Endothelial cell of hepatic sinusoid (primary cell): ENCODE data around the gene UBA5.

Experiments used
- in situ Hi-C: cut with HindIII; loops from 2 replicates; pipeline ENCODE4 v1.10.0; 2017; ENCODE audit warnings: low sequenced_read_pairs

Gene UBA5

DNA sequence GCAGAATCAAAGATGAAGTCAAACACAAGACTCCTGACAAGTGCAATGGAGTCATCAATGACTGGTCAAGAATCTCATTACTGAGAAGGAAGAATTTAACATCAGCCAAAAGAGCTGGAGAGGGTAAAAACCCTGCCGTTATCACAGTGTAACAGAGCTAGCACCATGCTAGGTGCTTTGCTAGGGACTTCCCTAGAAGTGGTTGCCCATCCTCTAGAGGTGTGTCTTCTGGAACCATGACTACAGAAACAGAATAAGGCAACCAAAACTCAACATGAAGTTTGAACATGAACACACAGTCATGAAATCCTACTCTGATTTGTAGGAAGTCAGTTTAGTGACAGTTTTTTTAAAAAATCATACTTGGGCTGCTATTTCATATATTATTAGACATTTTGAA, 10.0 kb upstream of the UBA5 start:
- in situ Hi-C loops = no loop called here

DNA sequence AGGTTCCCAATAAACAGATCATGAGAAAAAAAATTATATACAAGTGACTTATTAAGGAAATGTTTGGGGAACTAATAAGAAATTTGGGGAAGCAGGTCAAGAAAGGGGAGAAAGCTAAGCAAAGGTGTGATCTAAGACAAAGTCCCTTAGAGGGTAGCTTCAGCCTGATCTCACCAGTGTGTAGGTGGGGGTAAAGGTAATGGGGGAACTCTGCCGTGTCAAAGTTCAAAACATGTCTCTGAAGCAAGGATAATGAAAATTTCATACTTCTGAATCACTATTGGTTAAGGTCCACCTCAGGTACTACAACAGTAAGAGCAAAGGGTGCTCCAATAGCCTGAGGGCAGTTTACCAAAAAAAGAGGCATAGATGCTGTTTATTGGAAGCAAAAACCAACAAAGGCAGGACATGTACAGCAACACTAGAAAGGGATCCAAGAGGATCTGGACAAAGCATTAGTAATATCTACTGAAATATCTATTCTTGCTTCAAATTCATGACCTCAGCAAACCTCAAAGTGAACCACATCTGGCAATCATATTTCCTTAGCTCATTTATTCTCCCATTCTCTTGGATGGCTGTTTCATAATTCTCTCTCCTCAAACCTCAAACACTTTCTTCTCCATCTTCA, 7.4 kb upstream of the UBA5 start:
- in situ Hi-C loops = no loop called here

DNA sequence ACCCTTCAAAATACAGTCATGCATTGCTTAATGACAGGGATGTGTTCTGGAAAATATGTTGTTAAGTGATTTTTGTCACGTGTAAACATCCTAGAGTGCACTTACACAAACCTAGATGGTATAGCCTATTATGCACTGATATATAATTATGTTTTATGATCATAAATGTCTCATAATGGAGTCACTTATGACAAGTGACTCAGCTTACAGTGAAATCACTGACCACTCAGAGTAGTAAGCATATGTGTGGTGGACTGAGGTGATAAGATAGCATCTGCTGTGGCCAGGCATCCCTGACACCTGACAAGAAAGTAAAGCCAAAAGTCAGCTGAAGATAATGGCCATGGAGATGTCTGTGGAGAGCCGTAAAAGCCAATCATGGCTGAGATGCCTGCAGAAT, 5.9 kb upstream of the UBA5 start:
- in situ Hi-C loops = no loop called here

DNA sequence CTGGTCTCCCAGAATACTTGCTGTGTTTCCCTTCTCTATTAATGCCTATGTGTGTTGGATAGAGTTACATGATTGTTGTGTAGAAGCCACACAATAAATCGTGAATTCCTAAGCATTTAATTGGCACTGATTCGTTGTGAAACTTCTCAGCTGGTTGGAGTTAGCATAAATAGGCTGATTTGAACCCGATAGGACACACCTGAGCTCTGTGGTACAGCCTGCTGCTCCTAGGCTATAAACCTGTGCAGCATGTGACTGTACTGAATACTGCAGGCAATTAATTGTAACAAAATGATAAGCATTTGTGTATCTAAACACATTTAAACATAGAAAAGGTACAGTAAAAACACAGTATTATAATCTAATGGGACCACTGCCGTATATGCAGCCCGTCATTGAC, 5.4 kb upstream of the UBA5 start:
- in situ Hi-C loops = no loop called here

DNA sequence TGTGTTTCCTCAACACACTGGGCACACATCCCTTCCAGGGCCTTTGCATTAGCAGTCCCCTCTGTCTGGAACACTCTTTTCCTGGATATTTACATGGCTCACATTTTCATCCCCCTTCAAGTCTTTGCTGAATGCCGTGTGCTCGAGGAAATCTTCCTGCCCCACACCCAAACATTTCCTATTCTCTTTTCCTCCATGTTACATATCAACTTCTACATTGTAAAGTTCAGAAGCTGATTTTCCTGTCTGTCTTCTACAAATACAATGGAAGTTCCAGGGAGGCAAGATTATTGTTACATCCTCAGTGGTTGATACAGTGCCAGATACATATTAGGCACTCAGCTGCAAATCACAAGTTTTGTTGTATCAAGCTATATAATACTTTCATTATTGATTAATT, 4.7 kb upstream of the UBA5 start:
- in situ Hi-C loops = no loop called here

DNA sequence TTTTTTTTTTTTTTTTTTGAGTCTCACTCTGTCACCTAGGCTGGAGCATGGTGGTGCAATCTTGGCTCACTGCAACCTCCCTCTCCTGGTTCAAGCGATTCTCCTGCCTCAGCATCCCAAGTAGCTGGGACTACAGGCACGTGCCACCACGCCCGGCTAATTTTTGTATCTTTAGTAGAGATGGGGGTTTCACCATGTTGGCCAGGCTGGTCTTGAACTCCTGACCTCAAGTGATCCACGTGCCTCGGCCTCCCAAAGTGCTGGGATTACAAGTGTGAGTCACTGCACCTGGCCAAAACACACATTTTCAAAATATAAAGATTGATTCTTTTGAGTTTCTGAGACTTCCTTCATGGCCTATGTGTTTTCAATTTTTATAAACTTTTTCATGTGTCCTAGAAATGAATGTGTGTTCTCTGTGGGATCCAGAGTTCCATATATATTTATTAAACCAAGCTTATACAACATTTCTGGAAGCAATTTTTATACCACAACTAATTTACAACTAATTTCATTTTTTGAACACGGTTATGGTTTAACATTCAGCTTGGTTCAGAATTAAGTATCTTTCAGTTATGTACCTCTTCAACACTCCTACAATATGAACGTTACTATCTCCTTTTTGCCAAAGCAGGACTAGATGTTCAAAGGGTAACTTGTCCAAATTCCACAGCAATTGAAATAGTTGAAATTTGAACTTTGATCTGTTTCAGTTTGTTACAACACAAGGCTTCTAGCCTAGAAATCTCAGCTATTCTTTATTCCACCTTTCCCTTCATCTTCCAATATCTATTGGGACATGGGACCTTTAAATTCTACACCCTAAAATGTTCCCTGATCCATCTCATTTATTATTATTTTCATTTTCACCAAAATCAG, 2.0 kb upstream of the UBA5 start:
- in situ Hi-C loops = no loop called here

DNA sequence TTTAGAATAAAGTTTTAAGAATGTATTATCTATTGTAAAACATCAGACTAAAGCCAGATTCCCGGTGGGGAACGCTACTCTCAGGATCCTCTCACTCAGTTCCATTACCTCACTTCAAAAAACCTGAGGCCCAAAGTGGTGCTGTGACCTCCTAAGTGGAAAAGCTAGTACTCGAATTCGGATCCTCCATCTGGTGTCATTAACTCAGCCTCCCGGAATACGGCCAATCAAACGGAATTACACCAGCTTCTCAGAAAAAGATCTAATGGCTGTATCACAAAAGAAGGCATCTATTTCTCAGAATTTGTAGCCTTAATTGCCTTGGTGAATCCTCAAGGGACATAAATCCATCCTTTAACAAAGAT, 1.1 kb upstream of the UBA5 start:
- in situ Hi-C loops = no loop called here

DNA sequence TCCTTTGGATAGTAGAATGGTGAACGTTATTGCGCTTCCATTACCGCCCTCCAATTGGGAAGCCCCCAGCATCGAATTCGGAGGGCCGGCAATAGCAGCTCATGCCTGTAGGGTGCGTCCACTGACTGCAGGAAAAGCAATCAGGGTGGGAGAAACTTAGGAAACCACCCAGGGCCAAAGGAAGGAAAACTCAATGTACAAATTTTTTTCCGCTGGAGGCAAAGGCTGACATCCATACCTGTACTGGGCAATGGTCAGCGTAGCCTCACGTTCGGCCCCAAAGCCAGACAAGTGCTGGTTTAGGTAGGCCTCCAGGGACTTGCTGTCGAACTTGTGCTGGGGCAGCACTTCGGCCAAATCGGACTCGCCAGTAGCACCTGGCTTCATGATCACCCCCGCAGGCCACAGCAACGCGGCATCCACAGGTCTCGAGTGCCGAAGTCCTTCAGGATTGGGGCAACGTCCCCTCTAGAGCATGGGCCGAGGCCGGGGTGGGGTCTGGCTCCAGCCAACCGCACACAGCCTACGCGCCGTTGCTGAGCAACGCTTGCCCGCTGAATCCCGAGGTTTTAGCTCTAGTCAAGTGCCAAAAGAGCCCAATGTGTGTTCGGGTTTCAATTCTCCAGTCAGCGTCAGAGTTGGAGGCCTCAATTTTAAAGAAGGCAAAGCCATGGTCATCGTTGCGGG, 621 bp upstream of the UBA5 start, which contains the start of gene ACAD11:
Gene ACAD11, minus strand, starts transcription at position 445 of the 687 bp plus-strand sequence. Its CDS starts 58 bp downstream, at position 387.
- in situ Hi-C loops = no loop called here

DNA sequence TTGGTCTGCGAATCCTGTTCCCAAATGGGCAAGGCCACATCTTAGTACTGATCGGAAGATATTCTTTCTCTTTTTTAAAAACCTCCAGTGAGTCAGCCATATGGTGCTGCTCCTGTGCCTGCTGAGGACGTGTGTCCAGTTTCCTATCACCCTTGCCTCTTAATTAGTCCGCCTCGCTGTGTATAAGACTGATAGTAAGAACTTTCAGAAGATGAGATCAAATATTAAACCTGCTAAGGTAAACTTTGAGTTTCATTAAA, 612 bp downstream of the UBA5 start:
- in situ Hi-C loops = no loop called here

DNA sequence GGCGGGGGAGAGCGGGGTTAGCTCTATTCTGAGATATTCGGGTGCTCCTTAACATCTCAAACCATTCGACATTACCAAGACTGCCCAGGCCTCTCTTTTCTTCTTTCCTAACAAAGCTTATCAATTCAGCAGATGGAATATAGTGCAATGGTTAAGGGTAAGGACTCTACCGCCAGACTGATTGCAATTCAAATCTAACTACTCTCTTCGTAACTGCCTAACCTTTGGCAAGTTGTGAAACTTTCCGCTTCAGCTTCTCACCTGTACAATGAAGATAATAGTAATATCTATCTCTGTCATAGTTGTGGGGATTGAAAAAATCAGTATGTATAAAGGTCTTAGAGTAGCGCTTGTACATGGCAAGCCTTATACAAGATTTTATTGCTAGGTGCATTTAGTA, 972 bp downstream of the UBA5 start:
- in situ Hi-C loops = no loop called here

DNA sequence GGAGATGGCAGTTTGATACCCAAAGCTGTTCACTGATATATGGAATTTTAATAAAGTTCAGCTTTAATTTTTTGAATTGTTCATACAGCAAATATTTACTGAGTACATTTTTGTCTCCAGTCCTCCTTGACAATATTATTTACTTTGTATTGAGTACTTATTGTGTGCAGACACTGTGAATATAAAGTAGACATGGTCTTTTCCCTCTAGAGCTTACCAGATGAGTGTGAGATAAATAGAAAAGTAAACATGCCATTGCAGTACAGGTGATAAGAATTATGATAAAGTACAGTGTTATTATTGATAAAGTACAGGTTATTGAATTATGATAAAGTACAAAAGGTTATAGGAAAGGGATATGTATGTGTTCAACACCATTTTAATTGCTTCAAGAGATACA, 2.1 kb downstream of the UBA5 start:
- in situ Hi-C loops = no loop called here

DNA sequence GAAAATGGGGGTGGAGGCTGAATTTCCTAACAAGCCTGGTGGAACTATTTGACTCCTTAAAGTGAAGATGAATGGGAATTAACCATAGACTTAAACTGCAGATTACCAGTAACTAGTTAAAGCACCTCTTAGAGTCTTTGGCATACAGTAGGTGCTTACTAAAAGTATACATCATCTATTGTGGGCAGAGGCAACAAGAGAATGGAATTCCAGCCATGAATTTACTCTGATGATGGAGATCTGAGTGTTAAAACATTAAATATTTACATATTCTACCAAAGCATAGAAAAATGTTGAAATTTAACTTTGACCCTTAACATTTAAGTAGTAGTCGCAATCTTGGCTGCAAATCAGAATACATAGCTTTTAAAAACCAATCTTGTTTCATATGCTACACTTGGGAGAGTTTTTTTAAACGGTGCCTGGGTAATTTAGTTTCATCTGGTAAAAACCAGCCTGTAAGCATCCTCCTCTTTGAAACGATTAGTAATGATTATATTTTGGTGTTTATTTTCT, 5.2 kb downstream of the UBA5 start:
- in situ Hi-C loops = no loop called here

DNA sequence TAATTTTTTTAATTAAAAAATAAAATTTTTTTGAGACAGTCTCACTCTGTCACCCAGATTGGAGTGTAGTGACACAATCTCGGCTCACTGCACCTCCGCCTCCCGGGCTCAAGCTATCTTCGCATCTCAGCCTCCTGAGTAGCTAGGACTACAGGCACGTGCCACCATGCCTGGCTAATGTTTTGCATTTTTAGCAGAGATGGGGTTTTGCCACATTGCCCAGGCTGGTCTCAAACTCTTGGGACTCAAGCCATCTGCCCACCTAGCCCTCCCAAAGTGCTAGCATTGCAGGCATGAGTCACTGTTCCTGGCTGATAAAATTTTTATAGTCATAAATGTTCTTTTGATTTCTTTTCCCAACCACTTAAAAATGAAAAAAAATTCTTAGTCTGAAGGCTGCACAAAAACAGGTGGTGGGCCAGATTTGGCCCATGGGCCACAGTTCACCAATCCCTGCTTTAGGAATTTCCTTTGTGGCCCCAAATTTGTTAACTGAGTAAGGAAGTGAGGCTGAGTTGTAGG, 9.2 kb downstream of the UBA5 start:
- in situ Hi-C loops = no loop called here

DNA sequence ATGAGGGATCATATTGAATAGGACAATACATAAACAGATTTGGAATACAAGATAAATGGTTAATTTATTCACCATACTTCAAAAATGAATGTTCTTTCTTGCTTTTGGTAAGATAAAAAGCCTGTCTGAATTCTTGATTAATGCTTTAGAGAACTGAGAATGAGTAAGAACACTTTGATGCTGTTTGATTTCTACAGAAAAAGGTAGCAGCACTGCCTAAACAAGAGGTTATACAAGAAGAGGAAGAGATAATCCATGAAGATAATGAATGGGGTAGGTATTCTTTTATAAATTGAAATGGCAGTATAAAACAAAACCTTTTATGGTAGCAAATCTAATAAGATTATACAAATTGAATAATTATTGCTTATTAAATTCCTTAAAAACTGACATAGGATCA, 15.3 kb downstream of the UBA5 start:
- in situ Hi-C loops = no loop called here

DNA sequence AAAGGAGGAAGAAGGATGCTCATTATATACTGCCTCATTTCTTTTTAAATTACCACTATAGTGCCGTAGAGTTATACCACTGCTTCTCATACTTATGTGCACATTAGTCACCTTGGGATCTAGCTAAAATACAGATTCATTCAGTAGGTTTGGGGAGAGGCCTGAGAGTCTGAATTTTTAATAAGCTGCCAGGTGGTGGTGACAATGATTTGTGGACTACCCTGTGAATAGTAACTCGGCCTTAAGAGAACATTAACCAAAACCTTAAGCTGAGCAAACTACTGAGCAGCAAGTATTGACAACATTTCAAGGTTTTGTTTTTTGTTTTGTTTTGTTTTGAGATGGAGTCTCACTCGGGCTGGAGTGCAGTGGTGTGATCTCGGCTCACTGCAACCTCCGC, 19.8 kb downstream of the UBA5 start:
- in situ Hi-C loops = no loop called here

DNA sequence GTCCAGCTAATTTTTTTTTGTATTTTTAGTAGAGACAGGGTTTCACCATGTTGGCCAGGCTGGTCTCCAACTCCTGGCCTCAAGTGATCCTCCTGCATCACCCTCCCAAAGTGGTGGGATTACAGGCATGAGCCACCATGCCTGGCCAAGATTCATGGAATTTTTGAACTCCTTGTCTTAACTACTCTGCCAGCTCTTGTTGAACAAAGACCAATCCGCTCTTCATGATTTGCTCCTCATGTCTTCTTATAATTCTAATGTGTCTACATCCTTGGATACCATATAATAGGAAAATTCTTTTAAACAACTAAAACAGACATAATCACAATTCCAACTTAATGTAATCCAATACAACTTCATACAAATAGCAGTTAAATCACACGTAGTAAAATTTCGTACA, 21.3 kb downstream of the UBA5 start:
- in situ Hi-C loops = no loop called here

DNA sequence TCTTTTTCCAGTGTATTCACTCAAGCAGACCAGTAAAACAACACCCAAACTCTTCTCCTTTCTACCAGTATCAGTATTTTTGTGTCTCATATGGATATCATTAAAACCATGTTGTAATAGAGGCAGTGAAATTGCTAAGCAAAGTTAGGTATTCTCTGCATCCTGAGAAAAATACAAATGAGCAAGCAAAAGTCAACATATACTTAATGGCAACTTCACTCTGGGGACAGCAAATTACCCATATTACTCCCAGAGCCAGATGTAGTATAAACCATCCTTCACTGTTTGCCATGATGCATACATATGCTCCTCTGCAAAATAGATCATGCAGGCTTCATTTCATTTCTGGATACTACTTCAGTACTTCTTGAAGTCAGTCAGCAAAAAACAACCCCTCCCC, 22.1 kb downstream of the UBA5 start:
- in situ Hi-C loops = no loop called here

DNA sequence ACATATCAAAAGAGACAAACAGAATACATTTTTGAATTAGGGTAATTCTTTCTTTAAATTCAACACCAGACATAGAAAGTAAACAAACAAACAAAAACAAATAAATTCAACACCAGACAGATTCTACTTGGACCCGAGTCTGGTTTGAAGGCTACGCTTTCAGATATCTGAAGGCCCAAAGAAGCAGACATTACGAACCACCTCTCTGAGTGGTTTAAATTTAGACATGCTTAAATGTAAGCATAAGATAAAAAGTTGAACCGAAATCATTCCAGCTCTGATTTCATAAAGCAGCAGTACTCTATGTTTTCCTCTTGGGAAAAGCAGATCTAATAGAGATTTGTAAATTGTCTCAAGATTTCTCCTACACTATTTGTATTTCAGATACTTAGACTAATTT, 29.9 kb downstream of the UBA5 start:
- in situ Hi-C loops = no loop called here

DNA sequence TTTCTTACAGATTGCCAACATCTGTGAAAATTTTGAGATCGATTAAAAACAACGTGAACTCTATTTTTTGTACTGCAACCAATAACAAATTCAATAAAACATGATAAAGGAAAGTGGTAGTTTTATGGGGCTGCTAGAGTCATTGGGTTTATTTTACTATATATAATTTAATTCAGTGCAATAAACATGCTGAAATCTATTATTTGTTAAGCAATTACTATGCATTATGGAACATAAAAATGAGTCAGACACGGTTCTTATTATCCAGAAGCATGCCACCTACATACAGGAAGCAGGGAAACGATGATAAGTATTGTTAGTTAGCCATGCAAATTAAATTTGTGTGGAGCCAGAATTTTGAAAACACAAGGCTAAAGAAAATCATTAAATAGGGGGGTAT, 34.9 kb downstream of the UBA5 start:
- in situ Hi-C loops = no loop called here

DNA sequence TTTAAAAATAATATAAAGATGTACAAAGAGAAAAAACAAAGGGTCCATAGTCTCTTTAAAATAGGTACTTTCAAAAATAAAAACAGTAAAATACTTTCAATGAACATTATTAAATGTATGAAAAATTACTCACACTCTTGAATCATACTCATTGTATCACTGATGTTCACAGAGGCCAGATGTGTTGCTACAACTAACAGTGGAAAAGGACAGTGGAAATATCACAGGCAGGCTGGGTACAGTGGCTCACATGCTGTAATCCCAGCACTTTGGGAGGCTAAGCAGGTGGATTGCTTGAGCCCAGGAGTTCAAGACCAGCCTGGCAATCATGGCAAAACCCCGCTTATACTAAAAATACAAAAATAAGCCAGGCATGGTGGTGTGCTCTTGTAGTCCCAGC, 35.3 kb downstream of the UBA5 start:
- in situ Hi-C loops = no loop called here

DNA sequence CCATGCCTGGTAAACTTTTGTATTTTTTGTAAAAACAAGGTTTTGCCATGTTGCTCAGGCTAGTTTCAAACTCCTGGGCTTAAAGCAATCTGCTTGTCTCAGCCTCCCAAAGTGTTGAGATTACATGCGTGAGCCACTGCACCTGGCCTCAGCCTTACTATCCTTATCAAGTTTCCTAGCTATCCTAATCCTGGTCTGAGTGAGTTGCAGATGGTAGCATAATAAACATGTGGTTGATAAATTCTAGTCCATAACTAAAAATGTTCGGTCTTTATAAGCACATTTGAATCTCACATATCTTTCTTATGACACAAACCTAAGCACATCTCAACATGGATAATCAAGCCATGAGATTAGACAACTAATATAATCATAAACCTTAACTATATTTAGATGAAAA, 43.6 kb downstream of the UBA5 start:
- in situ Hi-C loops = no loop called here

DNA sequence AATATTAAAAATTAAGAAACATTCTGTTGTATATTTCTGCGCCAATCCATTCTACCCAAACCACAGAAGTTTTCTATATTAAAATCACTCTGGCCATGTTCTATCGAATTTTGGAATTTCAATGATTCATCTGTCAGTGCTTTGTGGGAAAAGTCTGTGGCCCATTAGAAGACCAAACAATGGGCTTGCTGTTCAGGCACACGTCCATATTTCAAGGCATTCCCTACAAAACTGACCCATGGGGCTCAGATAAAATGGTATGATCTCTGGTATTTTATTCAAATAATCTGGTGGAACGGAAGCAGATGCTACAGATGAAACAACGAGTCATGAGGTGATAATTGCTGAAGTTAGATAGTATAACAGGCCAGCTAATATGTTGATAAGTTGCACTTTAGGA, 49.6 kb downstream of the UBA5 start:
- in situ Hi-C loops = no loop called here
